Measurements from ENCODE around the gene GRM7. TPM values are rescaled to one million over a fixed set of nuclear protein-coding genes. Genes with fewer than 3 reads are reported as not detected.

GRM7 gene
- total and polyA plus RNA-seq, 2 experiments from 2014 or later: 0.40 TPM; not detected in 1

GRCh38 chr3:7585052-7585451 is 724.1 kb downstream of the GRM7 start (continued):
- no peak for TF ChIP-seq ZNF462 (CRISPR knock-in tag; IDR thresholded peaks at IDR 0.05)
- no peak for TF ChIP-seq CREB1 (CRISPR knock-in tag; IDR thresholded peaks at IDR 0.05; ENCODE audit: low read depth)
- no peak for TF ChIP-seq ETS1 (IDR thresholded peaks at IDR 0.05)
- TF ChIP-seq STAT1 (IDR thresholded peaks at IDR 0.05; ENCODE audit: unreplicated experiment): no peak
- no peak for TF ChIP-seq NANOG (IDR thresholded peaks at IDR 0.05; ENCODE audit: borderline replicate concordance)
- no peak for TF ChIP-seq EZH2 (IDR thresholded peaks at IDR 0.05; ENCODE audit: low read depth, unreplicated experiment)
- no peak for TF ChIP-seq JUNB (IDR thresholded peaks at IDR 0.05; ENCODE audit: unreplicated experiment)
- TF ChIP-seq CTCF (conservative IDR thresholded peaks at IDR 0.05; ENCODE audit: low read depth in 2 of 2): no peak
- TF ChIP-seq POLR2AphosphoS5 (IDR thresholded peaks at IDR 0.05; ENCODE audit: low read depth): no peak
